T follicular helper cell (primary cell): ENCODE results near the gene TMEM120B.
A peak's percentile ranks its signal among the peaks of the same experiment; 100 is the strongest.
"Not testable (repeated sequence)": the region's sequence is repeated elsewhere in the genome, so short reads cannot be mapped to it uniquely, and the experiment has no call there.

ENCODE experiments used
- DNase-seq: peaks from one replicate; pipeline ENCODE4 v3.0.0-alpha.2; 2020; ENCODE audit warnings: low read depth

TMEM120B gene

GRCh38 chr12:121745545-121745944 is 33.0 kb downstream of the TMEM120B start:
- DNase-seq = not testable (repeated sequence)

GRCh38 chr12:121748218-121748570 is 35.6 kb downstream of the TMEM120B start:
- no peak for DNase-seq

- DNase-seq = no peak
These were observed 36.2 kb downstream of the TMEM120B start for GRCh38 chr12:121748571-121749265.

- no peak for DNase-seq
These were observed 36.7 kb downstream of the TMEM120B start for GRCh38 chr12:121749267-121749666.

- no peak for DNase-seq
These were observed 38.0 kb downstream of the TMEM120B start for GRCh38 chr12:121750507-121750955.

- DNase-seq = no peak
These were observed 38.5 kb downstream of the TMEM120B start for GRCh38 chr12:121751034-121751433.

GRCh38 chr12:121751749-121752351 is 39.3 kb downstream of the TMEM120B start:
- DNase-seq = no peak

GRCh38 chr12:121753844-121754264 is 41.3 kb downstream of the TMEM120B start:
- DNase-seq = no peak

GRCh38 chr12:121754836-121755235 is 42.3 kb downstream of the TMEM120B start:
- DNase-seq = no peak

GRCh38 chr12:121755591-121755990 is 43.0 kb downstream of the TMEM120B start:
- DNase-seq = no peak

- not testable (repeated sequence) for DNase-seq
These were observed 46.0 kb downstream of the TMEM120B start for GRCh38 chr12:121758536-121758935.

- DNase-seq = no peak
These were observed 49.7 kb downstream of the TMEM120B start for GRCh38 chr12:121762269-121762668.

GRCh38 chr12:121764808-121765207 is 52.3 kb downstream of the TMEM120B start:
- DNase-seq = no peak

- no peak for DNase-seq
These were observed 53.0 kb downstream of the TMEM120B start for GRCh38 chr12:121765573-121765972.

- DNase-seq = no peak
These were observed 53.9 kb downstream of the TMEM120B start for GRCh38 chr12:121766290-121767039.

GRCh38 chr12:121767525-121768016 is 55.0 kb downstream of the TMEM120B start:
- DNase-seq = no peak

GRCh38 chr12:121769297-121769830 is 56.8 kb downstream of the TMEM120B start:
- no peak for DNase-seq

GRCh38 chr12:121769831-121770301 is 57.3 kb downstream of the TMEM120B start:
- DNase-seq = no peak

GRCh38 chr12:121770388-121770787 is 57.8 kb downstream of the TMEM120B start:
- DNase-seq = no peak

- no peak for DNase-seq
These were observed 58.5 kb downstream of the TMEM120B start for GRCh38 chr12:121770813-121771625.

- peak; percentile 68 for DNase-seq
These were observed 60.6 kb downstream of the TMEM120B start for GRCh38 chr12:121773011-121773777.
